ENCODE results near the gene KCNK17.

The KCNK17 gene

GRCh38 chr6:39261751-39262150 is 52.5 kb downstream of the KCNK17 start:
- H3K27me3 ChIP-seq (replicated peaks) = no peaks in the 10 kb centered on the region
- H3K4me3 ChIP-seq (ENCODE audit: low read depth, low read length) = no peak overlapping the region
- no peak for DNase-seq
- in situ Hi-C loops (cut with HindIII; ENCODE audit: low pct_ligation_motif_present, low sequenced_read_pairs) = no loop called here
- no peak for TF ChIP-seq CTCF (IDR thresholded peaks at IDR 0.05; ENCODE audit: low read depth, low read length, missing control alignments)
- H3K27ac ChIP-seq = no peak overlapping the region
- H3K36me3 ChIP-seq (replicated peaks) = no peaks in the 10 kb centered on the region

GRCh38 chr6:39260953-39261352 is 53.3 kb downstream of the KCNK17 start:
- Histone ChIP-seq H3K4me3 (ENCODE audit: low read depth, low read length) (no peak overlapping the region), H3K27me3 (replicated peaks) (no peaks in the 10 kb centered on the region), H3K27ac (no peak overlapping the region), H3K36me3 (replicated peaks) (no peaks in the 10 kb centered on the region)
- no peak for DNase-seq
- in situ Hi-C loops (cut with HindIII; ENCODE audit: low pct_ligation_motif_present, low sequenced_read_pairs) = no loop called here
- no peak for TF ChIP-seq CTCF (IDR thresholded peaks at IDR 0.05; ENCODE audit: low read depth, low read length, missing control alignments)

- in situ Hi-C loops (cut with HindIII; ENCODE audit: low pct_ligation_motif_present, low sequenced_read_pairs) = no loop called here
- Histone ChIP-seq H3K27me3 (replicated peaks) (no peaks in the 10 kb centered on the region), H3K36me3 (replicated peaks) (no peaks in the 10 kb centered on the region), H3K27ac (no peak overlapping the region), H3K4me3 (ENCODE audit: low read depth, low read length) (no peak overlapping the region)
- no peak for DNase-seq
- TF ChIP-seq CTCF (IDR thresholded peaks at IDR 0.05; ENCODE audit: low read depth, low read length, missing control alignments) = no peak
These were observed 53.8 kb downstream of the KCNK17 start for GRCh38 chr6:39260456-39260855.

- no peak overlapping the region for H3K4me3 ChIP-seq (ENCODE audit: low read depth, low read length)
- in situ Hi-C loops (cut with HindIII; ENCODE audit: low pct_ligation_motif_present, low sequenced_read_pairs) = no loop called here
- no peaks in the 10 kb centered on the region for H3K27me3 ChIP-seq (replicated peaks)
- no peak for TF ChIP-seq CTCF (IDR thresholded peaks at IDR 0.05; ENCODE audit: low read depth, low read length, missing control alignments)
- no peak for DNase-seq
- H3K36me3 ChIP-seq (replicated peaks) = no peaks in the 10 kb centered on the region
- H3K27ac ChIP-seq = no peak overlapping the region
These were observed 57.8 kb downstream of the KCNK17 start for GRCh38 chr6:39256294-39256940.

- Histone ChIP-seq H3K27me3 (replicated peaks) (no peaks in the 10 kb centered on the region), H3K4me3 (ENCODE audit: low read depth, low read length) (no peak overlapping the region), H3K27ac (no peak overlapping the region), H3K36me3 (replicated peaks) (no peaks in the 10 kb centered on the region)
- DNase-seq = no peak
- no peak for TF ChIP-seq CTCF (IDR thresholded peaks at IDR 0.05; ENCODE audit: low read depth, low read length, missing control alignments)
- in situ Hi-C loops (cut with HindIII; ENCODE audit: low pct_ligation_motif_present, low sequenced_read_pairs) = no loop called here
These were observed 59.2 kb downstream of the KCNK17 start for GRCh38 chr6:39254999-39255535.

- no peak for DNase-seq
- in situ Hi-C loops (cut with HindIII; ENCODE audit: low pct_ligation_motif_present, low sequenced_read_pairs) = no loop called here
- no peak for TF ChIP-seq CTCF (IDR thresholded peaks at IDR 0.05; ENCODE audit: low read depth, low read length, missing control alignments)
- no peak overlapping the region for H3K4me3 ChIP-seq (ENCODE audit: low read depth, low read length)
- H3K36me3 ChIP-seq (replicated peaks) = no peaks in the 10 kb centered on the region
- H3K27ac ChIP-seq = no peak overlapping the region
- H3K27me3 ChIP-seq (replicated peaks) = no peaks in the 10 kb centered on the region
These were observed 62.8 kb downstream of the KCNK17 start for GRCh38 chr6:39251406-39251805.
